ENCODE results near the gene TRAF3.

TRAF3 gene

DNA sequence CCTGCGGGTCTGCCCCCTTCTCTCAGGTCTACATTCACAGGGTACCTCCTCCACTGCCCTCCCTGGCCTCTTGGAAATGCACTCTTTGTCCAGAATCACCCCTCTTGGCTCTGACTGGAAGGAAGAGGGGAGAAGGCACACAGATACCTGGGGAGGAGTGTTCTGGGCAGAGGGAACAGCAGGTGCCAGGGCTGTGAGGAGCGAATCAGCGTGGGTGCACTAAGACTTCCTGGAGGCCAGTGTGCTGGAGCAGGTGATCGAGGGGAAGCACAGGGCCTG, 8.3 kb upstream of the TRAF3 start:
- TF ChIP-seq TCF4 (CRISPR knock-in tag; IDR thresholded peaks at IDR 0.05; ENCODE audit: borderline replicate concordance) (no peak), ZFP3 (CRISPR knock-in tag; IDR thresholded peaks at IDR 0.05) (no peak), ISL1 (CRISPR knock-in tag; IDR thresholded peaks at IDR 0.05) (no peak), ARNTL (CRISPR knock-in tag; IDR thresholded peaks at IDR 0.05; ENCODE audit: borderline replicate concordance, low read depth) (no peak), PPARA (CRISPR knock-in tag; IDR thresholded peaks at IDR 0.05; ENCODE audit: borderline replicate concordance) (no peak), CSDC2 (CRISPR knock-in tag; IDR thresholded peaks at IDR 0.05) (no peak), BACH2 (CRISPR knock-in tag; IDR thresholded peaks at IDR 0.05; ENCODE audit: borderline replicate concordance) (no peak), TOX (CRISPR knock-in tag; IDR thresholded peaks at IDR 0.05; ENCODE audit: borderline replicate concordance) (no peak), OSR1 (CRISPR knock-in tag; IDR thresholded peaks at IDR 0.05) (no peak), RARB (CRISPR knock-in tag; IDR thresholded peaks at IDR 0.05) (no peak), ZFP30 (CRISPR knock-in tag; IDR thresholded peaks at IDR 0.05) (no peak)
- TF ChIP-seq, protein P1, sequence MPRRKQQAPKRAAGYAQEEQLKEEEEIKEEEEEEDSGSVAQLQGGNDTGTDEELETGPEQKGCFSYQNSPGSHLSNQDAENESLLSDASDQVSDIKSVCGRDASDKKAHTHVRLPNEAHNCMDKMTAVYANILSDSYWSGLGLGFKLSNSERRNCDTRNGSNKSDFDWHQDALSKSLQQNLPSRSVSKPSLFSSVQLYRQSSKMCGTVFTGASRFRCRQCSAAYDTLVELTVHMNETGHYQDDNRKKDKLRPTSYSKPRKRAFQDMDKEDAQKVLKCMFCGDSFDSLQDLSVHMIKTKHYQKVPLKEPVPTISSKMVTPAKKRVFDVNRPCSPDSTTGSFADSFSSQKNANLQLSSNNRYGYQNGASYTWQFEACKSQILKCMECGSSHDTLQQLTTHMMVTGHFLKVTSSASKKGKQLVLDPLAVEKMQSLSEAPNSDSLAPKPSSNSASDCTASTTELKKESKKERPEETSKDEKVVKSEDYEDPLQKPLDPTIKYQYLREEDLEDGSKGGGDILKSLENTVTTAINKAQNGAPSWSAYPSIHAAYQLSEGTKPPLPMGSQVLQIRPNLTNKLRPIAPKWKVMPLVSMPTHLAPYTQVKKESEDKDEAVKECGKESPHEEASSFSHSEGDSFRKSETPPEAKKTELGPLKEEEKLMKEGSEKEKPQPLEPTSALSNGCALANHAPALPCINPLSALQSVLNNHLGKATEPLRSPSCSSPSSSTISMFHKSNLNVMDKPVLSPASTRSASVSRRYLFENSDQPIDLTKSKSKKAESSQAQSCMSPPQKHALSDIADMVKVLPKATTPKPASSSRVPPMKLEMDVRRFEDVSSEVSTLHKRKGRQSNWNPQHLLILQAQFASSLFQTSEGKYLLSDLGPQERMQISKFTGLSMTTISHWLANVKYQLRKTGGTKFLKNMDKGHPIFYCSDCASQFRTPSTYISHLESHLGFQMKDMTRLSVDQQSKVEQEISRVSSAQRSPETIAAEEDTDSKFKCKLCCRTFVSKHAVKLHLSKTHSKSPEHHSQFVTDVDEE (CRISPR knock-in tag; IDR thresholded peaks at IDR 0.05): no peak
- TF ChIP-seq, protein P2, sequence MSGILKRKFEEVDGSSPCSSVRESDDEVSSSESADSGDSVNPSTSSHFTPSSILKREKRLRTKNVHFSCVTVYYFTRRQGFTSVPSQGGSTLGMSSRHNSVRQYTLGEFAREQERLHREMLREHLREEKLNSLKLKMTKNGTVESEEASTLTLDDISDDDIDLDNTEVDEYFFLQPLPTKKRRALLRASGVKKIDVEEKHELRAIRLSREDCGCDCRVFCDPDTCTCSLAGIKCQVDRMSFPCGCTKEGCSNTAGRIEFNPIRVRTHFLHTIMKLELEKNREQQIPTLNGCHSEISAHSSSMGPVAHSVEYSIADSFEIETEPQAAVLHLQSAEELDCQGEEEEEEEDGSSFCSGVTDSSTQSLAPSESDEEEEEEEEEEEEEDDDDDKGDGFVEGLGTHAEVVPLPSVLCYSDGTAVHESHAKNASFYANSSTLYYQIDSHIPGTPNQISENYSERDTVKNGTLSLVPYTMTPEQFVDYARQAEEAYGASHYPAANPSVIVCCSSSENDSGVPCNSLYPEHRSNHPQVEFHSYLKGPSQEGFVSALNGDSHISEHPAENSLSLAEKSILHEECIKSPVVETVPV (CRISPR knock-in tag; IDR thresholded peaks at IDR 0.05): no peak
- TF ChIP-seq, protein P3, sequence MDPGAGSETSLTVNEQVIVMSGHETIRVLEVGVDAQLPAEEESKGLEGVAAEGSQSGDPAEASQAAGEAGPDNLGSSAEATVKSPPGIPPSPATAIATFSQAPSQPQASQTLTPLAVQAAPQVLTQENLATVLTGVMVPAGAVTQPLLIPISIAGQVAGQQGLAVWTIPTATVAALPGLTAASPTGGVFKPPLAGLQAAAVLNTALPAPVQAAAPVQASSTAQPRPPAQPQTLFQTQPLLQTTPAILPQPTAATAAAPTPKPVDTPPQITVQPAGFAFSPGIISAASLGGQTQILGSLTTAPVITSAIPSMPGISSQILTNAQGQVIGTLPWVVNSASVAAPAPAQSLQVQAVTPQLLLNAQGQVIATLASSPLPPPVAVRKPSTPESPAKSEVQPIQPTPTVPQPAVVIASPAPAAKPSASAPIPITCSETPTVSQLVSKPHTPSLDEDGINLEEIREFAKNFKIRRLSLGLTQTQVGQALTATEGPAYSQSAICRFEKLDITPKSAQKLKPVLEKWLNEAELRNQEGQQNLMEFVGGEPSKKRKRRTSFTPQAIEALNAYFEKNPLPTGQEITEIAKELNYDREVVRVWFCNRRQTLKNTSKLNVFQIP (CRISPR knock-in tag; IDR thresholded peaks at IDR 0.05; ENCODE audit: borderline replicate concordance, low read depth): no peak
- no peak for ATAC-seq

DNA sequence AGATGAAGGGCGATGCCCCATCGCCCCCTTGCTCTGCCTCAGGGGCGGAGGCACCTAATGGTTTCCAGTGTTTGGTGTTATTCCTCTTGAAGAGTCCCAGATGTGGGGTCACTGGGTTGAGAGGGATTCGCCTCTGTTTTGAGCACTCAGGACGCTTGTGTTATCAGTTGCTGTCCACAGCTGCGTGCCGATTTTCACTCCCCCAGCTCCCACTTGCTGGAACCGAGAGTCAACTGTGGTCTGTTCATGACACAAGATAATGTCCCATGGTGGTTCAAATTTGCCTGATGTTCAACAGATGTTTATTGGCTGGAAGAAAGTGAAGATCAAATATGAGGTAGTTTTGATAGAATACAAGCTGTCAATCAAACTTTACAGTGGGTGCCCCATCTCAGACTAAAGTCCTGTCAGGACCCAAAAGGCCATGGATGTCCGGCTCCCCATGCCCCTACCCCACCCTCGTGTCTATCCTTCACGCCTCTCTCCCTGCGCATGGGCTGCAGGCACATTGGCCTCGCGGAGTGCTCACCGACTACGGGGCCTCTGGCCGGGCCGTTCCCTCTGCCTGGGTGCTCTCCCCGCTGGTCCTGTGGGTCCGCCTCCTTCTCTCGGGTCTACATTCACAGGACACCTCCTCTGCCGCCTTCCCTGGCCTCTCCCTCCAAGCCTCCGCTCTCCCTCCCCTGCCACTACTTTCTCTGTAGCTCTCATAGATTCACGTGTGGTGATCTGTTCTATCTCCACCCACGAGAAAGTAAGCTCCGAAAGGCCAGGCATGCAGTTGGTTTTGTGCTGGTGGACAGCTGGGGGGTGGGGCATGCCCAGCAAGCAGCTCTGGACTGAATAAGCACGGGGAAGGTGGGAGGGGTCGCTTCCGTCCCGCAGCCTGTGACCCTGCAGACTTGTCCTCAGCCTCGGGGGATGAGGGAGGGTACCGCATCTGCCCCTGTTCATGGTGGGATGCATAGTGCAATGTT, 6.8 kb upstream of the TRAF3 start:
- TF ChIP-seq ISL1 (CRISPR knock-in tag; IDR thresholded peaks at IDR 0.05) (no peak), ESRRG (CRISPR knock-in tag; IDR thresholded peaks at IDR 0.05) (no peak), ZFP3 (CRISPR knock-in tag; IDR thresholded peaks at IDR 0.05) (no peak), SNAI2 (CRISPR knock-in tag; IDR thresholded peaks at IDR 0.05) (no peak), OSR1 (CRISPR knock-in tag; IDR thresholded peaks at IDR 0.05) (no peak), PPARA (CRISPR knock-in tag; IDR thresholded peaks at IDR 0.05; ENCODE audit: borderline replicate concordance) (no peak), GLIS3 (CRISPR knock-in tag; IDR thresholded peaks at IDR 0.05) (no peak), BACH2 (CRISPR knock-in tag; IDR thresholded peaks at IDR 0.05; ENCODE audit: borderline replicate concordance) (no peak), ZNF70 (CRISPR knock-in tag; IDR thresholded peaks at IDR 0.05) (no peak), ARNTL (CRISPR knock-in tag; IDR thresholded peaks at IDR 0.05; ENCODE audit: borderline replicate concordance, low read depth) (no peak), TOX (CRISPR knock-in tag; IDR thresholded peaks at IDR 0.05; ENCODE audit: borderline replicate concordance) (no peak), CSDC2 (CRISPR knock-in tag; IDR thresholded peaks at IDR 0.05) (no peak), RARB (CRISPR knock-in tag; IDR thresholded peaks at IDR 0.05) (no peak), ZNF565 (CRISPR knock-in tag; conservative IDR thresholded peaks at IDR 0.05; ENCODE audit: low read depth) (no peak), ZNF8 (CRISPR knock-in tag; IDR thresholded peaks at IDR 0.05) (no peak)
- TF ChIP-seq, protein P1 (CRISPR knock-in tag; IDR thresholded peaks at IDR 0.05): no peak
- TF ChIP-seq, protein P4, sequence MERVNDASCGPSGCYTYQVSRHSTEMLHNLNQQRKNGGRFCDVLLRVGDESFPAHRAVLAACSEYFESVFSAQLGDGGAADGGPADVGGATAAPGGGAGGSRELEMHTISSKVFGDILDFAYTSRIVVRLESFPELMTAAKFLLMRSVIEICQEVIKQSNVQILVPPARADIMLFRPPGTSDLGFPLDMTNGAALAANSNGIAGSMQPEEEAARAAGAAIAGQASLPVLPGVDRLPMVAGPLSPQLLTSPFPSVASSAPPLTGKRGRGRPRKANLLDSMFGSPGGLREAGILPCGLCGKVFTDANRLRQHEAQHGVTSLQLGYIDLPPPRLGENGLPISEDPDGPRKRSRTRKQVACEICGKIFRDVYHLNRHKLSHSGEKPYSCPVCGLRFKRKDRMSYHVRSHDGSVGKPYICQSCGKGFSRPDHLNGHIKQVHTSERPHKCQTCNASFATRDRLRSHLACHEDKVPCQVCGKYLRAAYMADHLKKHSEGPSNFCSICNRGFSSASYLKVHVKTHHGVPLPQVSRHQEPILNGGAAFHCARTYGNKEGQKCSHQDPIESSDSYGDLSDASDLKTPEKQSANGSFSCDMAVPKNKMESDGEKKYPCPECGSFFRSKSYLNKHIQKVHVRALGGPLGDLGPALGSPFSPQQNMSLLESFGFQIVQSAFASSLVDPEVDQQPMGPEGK (CRISPR knock-in tag; IDR thresholded peaks at IDR 0.05; ENCODE audit: borderline replicate concordance): no peak
- TF ChIP-seq, protein P3 (CRISPR knock-in tag; IDR thresholded peaks at IDR 0.05; ENCODE audit: borderline replicate concordance, low read depth): no peak
- TF ChIP-seq, protein P5, sequence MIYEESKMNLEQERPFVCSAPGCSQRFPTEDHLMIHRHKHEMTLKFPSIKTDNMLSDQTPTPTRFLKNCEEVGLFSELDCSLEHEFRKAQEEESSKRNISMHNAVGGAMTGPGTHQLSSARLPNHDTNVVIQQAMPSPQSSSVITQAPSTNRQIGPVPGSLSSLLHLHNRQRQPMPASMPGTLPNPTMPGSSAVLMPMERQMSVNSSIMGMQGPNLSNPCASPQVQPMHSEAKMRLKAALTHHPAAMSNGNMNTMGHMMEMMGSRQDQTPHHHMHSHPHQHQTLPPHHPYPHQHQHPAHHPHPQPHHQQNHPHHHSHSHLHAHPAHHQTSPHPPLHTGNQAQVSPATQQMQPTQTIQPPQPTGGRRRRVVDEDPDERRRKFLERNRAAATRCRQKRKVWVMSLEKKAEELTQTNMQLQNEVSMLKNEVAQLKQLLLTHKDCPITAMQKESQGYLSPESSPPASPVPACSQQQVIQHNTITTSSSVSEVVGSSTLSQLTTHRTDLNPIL (CRISPR knock-in tag; IDR thresholded peaks at IDR 0.05; ENCODE audit: low read depth): no peak
- no peak for ATAC-seq

Measured in SK-N-SH treated with all-trans-retinoic acid at 6 μM for 48 hours (cell line).